ENCODE data around the gene LCE1D. TPM values are rescaled to one million over a fixed set of nuclear protein-coding genes. Genes with fewer than 3 reads are reported as not detected.

The LCE1D gene
- total and polyA plus RNA-seq, 2 experiments from 2014 or later, result not detected

DNA sequence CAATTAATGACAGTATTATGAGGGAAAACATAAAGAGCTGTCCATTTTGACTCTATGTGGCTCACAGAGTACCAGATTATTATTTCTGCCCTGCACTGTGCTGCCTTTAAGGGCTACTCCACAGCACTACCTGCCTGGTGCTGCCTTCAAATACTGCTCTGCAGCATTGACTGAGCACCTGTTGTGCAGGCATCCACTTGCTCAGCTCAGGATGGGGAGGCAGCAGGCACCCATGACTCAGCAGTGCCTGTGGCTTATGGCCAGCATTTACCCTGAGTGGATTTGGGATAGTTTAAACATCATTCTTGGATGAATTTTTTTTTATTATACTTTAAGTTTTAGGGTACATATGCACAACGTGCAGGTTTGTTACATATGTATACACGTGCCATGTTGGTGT is 39.6 kb upstream of the LCE1D start:
- H3K4me2 ChIP-seq, result no peak overlapping the region

More for the DNA sequence above, 39.6 kb upstream of the LCE1D start:
- H3K27me3 Mint-ChIP-seq (ENCODE audit: insufficient read depth, low read depth, poor library complexity), result peaks cover 2% of the 10 kb centered on the region
- DNase-seq (ENCODE audit: low spot score) (no peak), ATAC-seq (peak; percentile 82)
- no peak overlapping the region for H3K27ac Mint-ChIP-seq
- H3K36me3 Mint-ChIP-seq (ENCODE audit: low read depth), result no peaks in the 10 kb centered on the region
- H3K36me3 ChIP-seq (ENCODE audit: insufficient read depth), result no peaks in the 10 kb centered on the region
- TF ChIP-seq ZNF114 (CRISPR knock-in tag; IDR thresholded peaks at IDR 0.05) (no peak), ZNF331 (CRISPR knock-in tag; IDR thresholded peaks at IDR 0.05; ENCODE audit: low read depth) (no peak), EZH2phosphoT487 (IDR thresholded peaks at IDR 0.05; ENCODE audit: unreplicated experiment) (no peak), EZH2 (IDR thresholded peaks at IDR 0.05; ENCODE audit: low read depth, unreplicated experiment) (no peak), NANOG (IDR thresholded peaks at IDR 0.05; ENCODE audit: borderline replicate concordance) (no peak), JUNB (IDR thresholded peaks at IDR 0.05; ENCODE audit: unreplicated experiment) (no peak), POLR2AphosphoS5 (IDR thresholded peaks at IDR 0.05; ENCODE audit: low read depth) (no peak), CREB1 (CRISPR knock-in tag; IDR thresholded peaks at IDR 0.05; ENCODE audit: low read depth) (no peak)
- TF ChIP-seq, protein P1, sequence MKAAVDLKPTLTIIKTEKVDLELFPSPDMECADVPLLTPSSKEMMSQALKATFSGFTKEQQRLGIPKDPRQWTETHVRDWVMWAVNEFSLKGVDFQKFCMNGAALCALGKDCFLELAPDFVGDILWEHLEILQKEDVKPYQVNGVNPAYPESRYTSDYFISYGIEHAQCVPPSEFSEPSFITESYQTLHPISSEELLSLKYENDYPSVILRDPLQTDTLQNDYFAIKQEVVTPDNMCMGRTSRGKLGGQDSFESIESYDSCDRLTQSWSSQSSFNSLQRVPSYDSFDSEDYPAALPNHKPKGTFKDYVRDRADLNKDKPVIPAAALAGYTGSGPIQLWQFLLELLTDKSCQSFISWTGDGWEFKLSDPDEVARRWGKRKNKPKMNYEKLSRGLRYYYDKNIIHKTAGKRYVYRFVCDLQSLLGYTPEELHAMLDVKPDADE (IDR thresholded peaks at IDR 0.05), result no peak
- TF ChIP-seq, protein P2, sequence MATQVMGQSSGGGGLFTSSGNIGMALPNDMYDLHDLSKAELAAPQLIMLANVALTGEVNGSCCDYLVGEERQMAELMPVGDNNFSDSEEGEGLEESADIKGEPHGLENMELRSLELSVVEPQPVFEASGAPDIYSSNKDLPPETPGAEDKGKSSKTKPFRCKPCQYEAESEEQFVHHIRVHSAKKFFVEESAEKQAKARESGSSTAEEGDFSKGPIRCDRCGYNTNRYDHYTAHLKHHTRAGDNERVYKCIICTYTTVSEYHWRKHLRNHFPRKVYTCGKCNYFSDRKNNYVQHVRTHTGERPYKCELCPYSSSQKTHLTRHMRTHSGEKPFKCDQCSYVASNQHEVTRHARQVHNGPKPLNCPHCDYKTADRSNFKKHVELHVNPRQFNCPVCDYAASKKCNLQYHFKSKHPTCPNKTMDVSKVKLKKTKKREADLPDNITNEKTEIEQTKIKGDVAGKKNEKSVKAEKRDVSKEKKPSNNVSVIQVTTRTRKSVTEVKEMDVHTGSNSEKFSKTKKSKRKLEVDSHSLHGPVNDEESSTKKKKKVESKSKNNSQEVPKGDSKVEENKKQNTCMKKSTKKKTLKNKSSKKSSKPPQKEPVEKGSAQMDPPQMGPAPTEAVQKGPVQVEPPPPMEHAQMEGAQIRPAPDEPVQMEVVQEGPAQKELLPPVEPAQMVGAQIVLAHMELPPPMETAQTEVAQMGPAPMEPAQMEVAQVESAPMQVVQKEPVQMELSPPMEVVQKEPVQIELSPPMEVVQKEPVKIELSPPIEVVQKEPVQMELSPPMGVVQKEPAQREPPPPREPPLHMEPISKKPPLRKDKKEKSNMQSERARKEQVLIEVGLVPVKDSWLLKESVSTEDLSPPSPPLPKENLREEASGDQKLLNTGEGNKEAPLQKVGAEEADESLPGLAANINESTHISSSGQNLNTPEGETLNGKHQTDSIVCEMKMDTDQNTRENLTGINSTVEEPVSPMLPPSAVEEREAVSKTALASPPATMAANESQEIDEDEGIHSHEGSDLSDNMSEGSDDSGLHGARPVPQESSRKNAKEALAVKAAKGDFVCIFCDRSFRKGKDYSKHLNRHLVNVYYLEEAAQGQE (IDR thresholded peaks at IDR 0.05; ENCODE audit: unreplicated experiment), result no peak
- TF ChIP-seq, protein P3, sequence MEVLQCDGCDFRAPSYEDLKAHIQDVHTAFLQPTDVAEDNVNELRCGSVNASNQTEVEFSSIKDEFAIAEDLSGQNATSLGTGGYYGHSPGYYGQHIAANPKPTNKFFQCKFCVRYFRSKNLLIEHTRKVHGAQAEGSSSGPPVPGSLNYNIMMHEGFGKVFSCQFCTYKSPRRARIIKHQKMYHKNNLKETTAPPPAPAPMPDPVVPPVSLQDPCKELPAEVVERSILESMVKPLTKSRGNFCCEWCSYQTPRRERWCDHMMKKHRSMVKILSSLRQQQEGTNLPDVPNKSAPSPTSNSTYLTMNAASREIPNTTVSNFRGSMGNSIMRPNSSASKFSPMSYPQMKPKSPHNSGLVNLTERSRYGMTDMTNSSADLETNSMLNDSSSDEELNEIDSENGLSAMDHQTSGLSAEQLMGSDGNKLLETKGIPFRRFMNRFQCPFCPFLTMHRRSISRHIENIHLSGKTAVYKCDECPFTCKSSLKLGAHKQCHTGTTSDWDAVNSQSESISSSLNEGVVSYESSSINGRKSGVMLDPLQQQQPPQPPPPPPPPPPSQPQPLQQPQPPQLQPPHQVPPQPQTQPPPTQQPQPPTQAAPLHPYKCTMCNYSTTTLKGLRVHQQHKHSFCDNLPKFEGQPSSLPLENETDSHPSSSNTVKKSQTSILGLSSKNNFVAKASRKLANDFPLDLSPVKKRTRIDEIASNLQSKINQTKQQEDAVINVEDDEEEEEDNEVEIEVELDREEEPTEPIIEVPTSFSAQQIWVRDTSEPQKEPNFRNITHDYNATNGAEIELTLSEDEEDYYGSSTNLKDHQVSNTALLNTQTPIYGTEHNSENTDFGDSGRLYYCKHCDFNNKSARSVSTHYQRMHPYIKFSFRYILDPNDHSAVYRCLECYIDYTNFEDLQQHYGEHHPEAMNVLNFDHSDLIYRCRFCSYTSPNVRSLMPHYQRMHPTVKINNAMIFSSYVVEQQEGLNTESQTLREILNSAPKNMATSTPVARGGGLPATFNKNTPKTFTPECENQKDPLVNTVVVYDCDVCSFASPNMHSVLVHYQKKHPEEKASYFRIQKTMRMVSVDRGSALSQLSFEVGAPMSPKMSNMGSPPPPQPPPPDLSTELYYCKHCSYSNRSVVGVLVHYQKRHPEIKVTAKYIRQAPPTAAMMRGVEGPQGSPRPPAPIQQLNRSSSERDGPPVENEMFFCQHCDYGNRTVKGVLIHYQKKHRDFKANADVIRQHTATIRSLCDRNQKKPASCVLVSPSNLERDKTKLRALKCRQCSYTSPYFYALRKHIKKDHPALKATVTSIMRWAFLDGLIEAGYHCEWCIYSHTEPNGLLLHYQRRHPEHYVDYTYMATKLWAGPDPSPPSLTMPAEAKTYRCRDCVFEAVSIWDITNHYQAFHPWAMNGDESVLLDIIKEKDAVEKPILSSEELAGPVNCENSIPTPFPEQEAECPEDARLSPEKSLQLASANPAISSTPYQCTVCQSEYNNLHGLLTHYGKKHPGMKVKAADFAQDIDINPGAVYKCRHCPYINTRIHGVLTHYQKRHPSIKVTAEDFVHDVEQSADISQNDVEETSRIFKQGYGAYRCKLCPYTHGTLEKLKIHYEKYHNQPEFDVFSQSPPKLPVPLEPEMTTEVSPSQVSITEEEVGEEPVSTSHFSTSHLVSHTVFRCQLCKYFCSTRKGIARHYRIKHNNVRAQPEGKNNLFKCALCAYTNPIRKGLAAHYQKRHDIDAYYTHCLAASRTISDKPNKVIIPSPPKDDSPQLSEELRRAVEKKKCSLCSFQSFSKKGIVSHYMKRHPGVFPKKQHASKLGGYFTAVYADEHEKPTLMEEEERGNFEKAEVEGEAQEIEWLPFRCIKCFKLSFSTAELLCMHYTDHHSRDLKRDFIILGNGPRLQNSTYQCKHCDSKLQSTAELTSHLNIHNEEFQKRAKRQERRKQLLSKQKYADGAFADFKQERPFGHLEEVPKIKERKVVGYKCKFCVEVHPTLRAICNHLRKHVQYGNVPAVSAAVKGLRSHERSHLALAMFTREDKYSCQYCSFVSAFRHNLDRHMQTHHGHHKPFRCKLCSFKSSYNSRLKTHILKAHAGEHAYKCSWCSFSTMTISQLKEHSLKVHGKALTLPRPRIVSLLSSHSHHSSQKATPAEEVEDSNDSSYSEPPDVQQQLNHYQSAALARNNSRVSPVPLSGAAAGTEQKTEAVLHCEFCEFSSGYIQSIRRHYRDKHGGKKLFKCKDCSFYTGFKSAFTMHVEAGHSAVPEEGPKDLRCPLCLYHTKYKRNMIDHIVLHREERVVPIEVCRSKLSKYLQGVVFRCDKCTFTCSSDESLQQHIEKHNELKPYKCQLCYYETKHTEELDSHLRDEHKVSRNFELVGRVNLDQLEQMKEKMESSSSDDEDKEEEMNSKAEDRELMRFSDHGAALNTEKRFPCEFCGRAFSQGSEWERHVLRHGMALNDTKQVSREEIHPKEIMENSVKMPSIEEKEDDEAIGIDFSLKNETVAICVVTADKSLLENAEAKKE (CRISPR knock-in tag; IDR thresholded peaks at IDR 0.05), result no peak
- no peaks in the 10 kb centered on the region; the same call in 1 of the 2 replicates for H3K4me1 ChIP-seq (ENCODE audit: insufficient read depth)
- no peak overlapping the region for H3K4me3 ChIP-seq
- peaks cover 15% of the 10 kb centered on the region; the same call in 2 of the 3 replicates for H3K4me1 Mint-ChIP-seq
- no peak overlapping the region for H3K4me3 Mint-ChIP-seq
- H3F3A ChIP-seq (replicated peaks; ENCODE audit: low read depth), result no peaks in the 10 kb centered on the region
- no peak overlapping the region for H3K27ac ChIP-seq (ENCODE audit: low read depth)
- no peaks in the 10 kb centered on the region for H3K79me2 ChIP-seq (replicated peaks; ENCODE audit: insufficient read depth)
- no peaks in the 10 kb centered on the region; the same call in 1 of the 2 replicates for H4K20me1 ChIP-seq (replicated peaks; ENCODE audit: insufficient read depth)
- H2AFZ ChIP-seq, result no peak overlapping the region
- H3K9me2 ChIP-seq (ENCODE audit: insufficient read depth), result 0 out of 2 replicates have a peak, but pooled peaks cover 5% of the 10 kb centered on the region
- H3K27me3 ChIP-seq (ENCODE audit: insufficient read depth), result no peaks in the 10 kb centered on the region
- no peaks in the 10 kb centered on the region; the same call in 2 of the 3 replicates for H3K9me3 Mint-ChIP-seq

Measured in GM23338 (cell line).